NCI-H2196 (cell line): ENCODE results near the gene PRPS1.
"Not testable (repeated sequence)": the region's sequence is repeated elsewhere in the genome, so short reads cannot be mapped to it uniquely, and the experiment has no call there.

ENCODE experiments used
- DNase-seq: peaks from one replicate; lab custom pipeline; 2025; ENCODE audit not compliant: unreplicated experiment; lab: John Stamatoyannopoulos, UW

Gene PRPS1

GRCh38 chrX:107629540-107629909 lies 1.2 kb downstream of the PRPS1 start:
- no peak for DNase-seq

- no peak for DNase-seq
These were observed 1.9 kb downstream of the PRPS1 start for GRCh38 chrX:107630031-107630689.

GRCh38 chrX:107632346-107632745 lies 4.0 kb downstream of the PRPS1 start:
- DNase-seq, result no peak

- no peak for DNase-seq
These were observed 18.4 kb downstream of the PRPS1 start for GRCh38 chrX:107646735-107647134.

- DNase-seq, result no peak
These were observed 20.0 kb downstream of the PRPS1 start for GRCh38 chrX:107648332-107648731.

GRCh38 chrX:107654566-107654871 lies 26.2 kb downstream of the PRPS1 start:
- DNase-seq, result no peak

GRCh38 chrX:107654872-107655761 lies 26.8 kb downstream of the PRPS1 start:
- DNase-seq, result peak; percentile 3

- DNase-seq, result no peak
These were observed 28.7 kb downstream of the PRPS1 start for GRCh38 chrX:107656978-107657377.

GRCh38 chrX:107658660-107659059 lies 30.4 kb downstream of the PRPS1 start:
- no peak for DNase-seq

GRCh38 chrX:107659286-107659685 lies 31.0 kb downstream of the PRPS1 start:
- no peak for DNase-seq

- DNase-seq, result peak; percentile 26
These were observed 31.5 kb downstream of the PRPS1 start for GRCh38 chrX:107659768-107660167.

GRCh38 chrX:107662145-107662544 lies 33.8 kb downstream of the PRPS1 start:
- DNase-seq, result no peak

- DNase-seq, result no peak
These were observed 34.5 kb downstream of the PRPS1 start for GRCh38 chrX:107662824-107663223.

- no peak for DNase-seq
These were observed 38.6 kb downstream of the PRPS1 start for GRCh38 chrX:107666931-107667330.

- no peak for DNase-seq
These were observed 39.1 kb downstream of the PRPS1 start for GRCh38 chrX:107667426-107667825.

GRCh38 chrX:107668710-107669109 lies 40.4 kb downstream of the PRPS1 start:
- not testable (repeated sequence) for DNase-seq

GRCh38 chrX:107669261-107669660 lies 41.0 kb downstream of the PRPS1 start:
- DNase-seq, result no peak

GRCh38 chrX:107669885-107670628 lies 41.7 kb downstream of the PRPS1 start:
- DNase-seq, result no peak

- DNase-seq, result not testable (repeated sequence)
These were observed 42.9 kb downstream of the PRPS1 start for GRCh38 chrX:107671256-107671655.

- peak; percentile 27 for DNase-seq
These were observed 44.7 kb downstream of the PRPS1 start for GRCh38 chrX:107672955-107673378.

GRCh38 chrX:107673431-107673830 lies 45.1 kb downstream of the PRPS1 start:
- DNase-seq, result no peak
